GM21825 (cell line): ENCODE measurements around the gene EIF2AK2.

Experiments
- ATAC-seq: cut with Tn5 transposase; IDR thresholded peaks from one replicate; pipeline ENCODE4 v1.9.1; 2021; ENCODE audit warnings: mild to moderate bottlenecking, moderate library complexity; ENCODE audit not compliant: unreplicated experiment

Gene EIF2AK2

DNA sequence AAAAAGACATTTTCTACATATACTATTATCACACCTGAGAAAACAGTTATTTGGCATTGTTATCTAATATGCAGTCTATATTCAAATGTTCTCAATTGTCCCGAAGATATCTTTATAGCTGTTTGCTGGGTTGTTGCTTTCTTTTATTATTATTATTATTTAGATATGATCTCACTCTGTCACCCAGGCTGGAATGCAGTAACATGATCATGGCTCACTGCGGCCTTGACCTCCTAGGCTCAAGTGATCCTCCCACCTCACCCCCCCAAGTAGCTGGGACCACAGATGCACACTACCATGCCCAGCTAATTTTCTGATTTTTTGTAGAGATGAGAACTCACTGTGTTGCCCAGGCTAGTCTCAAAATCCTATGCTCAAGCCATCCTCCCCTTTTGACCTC, 52.6 kb downstream of the EIF2AK2 start:
- no peak for ATAC-seq

DNA sequence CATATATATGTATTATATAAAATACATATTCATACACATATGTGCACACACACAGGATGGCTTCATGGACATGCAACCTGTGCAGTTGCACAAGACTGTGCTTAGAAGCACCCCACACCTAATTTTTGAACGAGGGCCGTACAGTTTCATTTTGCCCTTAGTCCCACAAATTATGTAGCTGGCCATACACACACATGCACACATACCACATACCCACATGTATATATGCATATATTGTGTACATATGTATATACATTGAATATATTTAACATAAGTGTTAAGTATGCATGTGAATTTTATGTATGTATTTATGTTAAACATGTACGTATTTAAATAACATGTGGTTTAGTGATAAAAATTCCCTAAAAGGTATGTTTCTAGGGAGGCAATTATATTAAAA, 54.2 kb downstream of the EIF2AK2 start:
- no peak for ATAC-seq

DNA sequence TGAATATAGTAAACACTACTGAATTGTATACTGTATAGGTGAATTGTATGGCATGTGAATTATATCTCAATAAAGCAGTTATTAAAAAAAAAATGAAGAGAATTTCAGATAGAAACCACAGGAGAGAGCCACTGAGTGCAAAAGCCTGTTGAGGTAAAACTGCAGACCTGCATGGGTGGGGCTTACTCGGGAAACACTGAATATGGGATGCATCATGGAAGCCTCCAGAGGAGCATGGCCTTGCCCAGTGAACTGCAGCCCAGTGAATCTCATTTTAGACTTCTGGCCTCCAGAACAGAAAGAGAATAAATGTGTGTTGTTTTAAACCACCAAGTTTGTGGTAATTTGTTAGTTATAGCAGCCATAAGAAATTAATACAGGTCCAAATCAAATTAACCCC, 56.7 kb downstream of the EIF2AK2 start:
- ATAC-seq: no peak

DNA sequence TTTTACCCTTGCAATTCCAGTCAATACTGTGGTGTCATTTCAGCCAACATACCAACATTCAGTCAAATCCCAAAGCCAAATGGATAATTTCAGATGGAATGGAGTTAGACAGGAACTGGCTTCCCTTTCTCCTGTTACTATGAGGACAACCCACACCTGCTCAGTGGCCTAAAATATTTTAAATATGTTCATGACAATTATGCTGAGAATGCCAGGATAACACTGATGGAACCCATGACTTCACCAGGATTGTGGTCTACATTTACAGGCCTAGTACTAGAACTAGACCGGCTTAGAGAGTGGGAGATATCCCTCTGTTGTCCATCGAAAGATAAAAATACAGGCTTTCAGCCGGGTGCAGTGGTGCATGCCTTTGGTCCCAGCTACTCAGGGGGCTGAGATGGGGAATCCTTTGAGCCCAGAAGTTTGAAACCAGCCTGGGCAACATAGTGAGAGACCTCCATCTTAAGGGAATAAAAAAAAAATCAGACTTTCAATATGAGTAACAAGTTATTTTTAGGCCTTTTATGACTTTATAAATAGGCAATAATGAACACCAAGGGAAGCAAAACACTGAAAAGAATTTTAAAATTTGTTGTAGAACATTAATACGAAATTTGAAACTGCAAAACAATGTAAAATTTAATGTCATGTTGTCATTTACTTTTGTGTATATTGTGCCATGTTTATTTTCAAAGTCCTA, 58.2 kb downstream of the EIF2AK2 start:
- no peak for ATAC-seq

DNA sequence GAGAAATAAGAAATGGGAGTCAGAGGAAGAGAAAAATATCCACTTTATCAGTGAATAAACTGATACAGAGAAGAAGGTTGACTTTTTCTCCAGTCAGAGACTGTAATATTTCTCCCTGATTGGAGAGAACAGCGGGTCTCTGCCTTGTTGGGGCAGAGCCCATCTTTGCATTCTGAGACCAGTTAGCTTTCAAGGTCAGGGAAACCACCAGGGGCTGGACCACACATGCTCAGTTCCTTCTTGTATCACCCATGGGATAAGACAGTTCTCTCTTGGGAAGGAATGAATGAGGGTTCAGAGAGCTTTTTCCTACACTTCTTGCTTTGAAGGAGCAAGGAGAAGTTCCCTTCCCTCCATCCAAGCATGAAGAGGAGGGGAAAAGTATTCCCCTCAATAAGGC, 60.2 kb downstream of the EIF2AK2 start:
- ATAC-seq: no peak

DNA sequence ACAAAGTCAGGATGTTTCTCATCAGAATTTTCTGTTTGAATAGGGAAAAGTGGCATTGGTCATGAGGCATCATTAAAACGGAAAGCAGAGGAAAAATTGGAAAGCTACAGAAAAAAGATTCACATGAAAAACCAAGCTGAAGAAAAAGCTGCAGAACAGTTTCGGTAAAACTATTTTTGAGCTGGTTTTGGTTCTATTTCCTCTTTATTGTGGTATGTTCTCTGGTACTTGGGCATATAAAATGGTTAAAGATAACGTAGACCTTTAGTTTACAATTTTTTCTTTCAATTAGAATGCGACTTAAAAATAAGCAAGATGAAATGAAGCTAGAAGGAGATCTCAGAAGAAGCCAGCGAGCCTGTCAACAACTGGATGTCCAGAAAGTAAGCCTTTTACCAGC, 64.9 kb downstream of the EIF2AK2 start:
- ATAC-seq: peak; percentile 51

DNA sequence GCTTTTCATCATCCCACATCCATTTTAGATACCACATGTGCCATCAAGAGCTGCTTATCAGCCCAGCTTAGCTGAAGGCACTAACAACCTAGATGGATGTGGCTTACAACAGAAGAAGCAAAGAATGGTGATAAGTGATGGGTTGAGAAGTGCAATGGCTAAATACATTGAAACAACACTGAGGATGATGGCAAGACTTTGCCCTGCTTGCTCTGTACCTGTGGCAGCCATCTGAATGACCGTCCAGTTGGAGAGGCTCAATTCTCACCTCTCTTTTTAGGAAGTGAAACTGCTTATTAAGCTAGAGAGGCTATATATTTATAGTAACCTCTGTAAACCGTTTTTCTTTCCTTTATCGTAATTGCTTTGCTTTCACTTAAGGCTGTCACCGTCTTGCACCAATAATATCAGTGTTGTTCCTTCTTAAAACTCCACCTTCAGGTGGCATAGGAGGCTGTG, 66.7 kb downstream of the EIF2AK2 start:
- peak; percentile 84 for ATAC-seq

DNA sequence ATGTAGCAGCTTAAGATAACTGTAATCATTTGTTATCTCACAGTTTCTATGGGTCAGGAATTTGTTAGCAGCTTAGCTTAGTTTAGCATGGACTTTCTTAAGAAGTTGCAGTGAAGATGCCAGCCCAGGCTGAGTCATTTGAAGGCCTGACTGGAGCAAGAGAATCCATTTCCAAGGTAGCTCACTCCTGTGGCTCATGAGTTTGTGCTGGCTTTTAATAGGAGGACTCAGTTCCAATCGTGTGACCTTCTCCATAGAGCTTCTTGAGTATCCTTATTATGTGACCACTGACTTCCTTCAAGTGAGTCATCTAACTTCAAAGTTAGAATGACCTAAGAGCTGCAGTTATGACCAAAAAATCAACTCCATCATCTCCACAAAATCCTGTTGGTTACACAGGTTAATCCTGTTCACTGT, 71.0 kb downstream of the EIF2AK2 start:
- no peak for ATAC-seq

DNA sequence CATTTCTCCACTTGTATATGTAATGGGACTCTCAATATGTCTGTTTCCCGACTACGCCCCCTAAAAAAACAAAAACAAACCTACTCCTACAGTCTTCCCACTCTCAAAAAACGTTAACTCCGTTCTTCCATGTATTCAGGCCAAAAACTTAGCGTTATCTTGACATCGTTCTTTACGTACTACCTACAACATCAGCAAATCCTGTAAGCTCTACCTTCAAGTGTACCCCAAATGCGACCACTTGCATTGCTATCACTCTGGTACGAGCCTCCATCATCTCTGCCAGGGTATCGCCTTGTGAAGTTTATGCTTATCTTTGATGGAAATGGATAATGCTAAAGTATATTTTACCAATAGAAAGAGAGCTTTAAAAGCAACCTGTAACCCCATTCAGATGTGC, 72.0 kb downstream of the EIF2AK2 start:
- no peak for ATAC-seq

DNA sequence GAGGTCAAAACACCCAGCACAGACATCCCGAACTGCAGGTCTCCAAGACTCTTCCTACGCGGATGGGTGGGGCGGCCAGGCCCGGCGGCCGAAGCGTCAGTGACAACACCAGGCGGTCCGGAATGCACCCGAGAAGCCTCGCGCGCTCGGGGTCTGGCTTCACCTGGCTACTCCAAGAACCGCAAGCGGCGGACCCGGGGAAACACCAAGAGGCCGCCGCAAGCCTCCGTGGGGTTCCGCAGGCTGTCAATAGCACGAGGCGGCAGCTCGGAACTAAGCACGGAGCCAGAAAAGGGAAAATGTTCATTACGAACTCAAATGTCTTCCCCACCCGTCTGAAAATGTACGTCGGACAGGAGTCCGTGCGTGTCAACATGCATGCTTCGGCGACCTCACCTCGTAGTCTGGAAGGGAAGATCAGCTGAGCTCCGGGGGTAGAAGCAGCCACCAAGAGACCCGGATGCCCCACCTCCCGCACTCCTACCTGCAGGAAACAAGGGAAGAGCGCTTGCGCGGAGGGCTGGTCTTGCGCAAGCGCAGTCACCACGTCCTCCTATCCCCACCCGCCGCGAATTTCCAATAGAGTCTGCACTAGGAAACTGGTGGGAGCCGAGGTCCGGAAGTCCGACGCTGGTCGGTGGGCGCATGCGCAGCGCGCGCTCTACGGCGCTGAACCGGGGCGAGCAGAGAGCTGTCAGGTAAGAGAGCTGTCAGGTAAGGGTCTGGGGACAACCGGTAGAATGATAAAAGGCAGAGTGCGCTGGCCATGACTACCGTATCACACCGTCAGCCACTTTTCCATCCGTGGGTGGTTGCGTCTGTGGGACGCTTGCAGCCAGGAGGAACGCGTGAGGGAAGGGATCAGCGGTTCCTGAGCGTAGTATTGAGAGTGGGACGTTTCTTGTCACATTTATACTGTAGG, 72.6 kb downstream of the EIF2AK2 start, which contains the start of the genes GPATCH11 and HEATR5B:
Gene GPATCH11 (plus strand): TSS at position 646 of the 922 bp plus-strand sequence. CDS start 3,864 bp downstream, outside the sequence.
Gene HEATR5B (minus strand): TSS at position 500 of the 922 bp plus-strand sequence. CDS start 958 bp downstream, outside the sequence.
- ATAC-seq: peak; percentile 83

DNA sequence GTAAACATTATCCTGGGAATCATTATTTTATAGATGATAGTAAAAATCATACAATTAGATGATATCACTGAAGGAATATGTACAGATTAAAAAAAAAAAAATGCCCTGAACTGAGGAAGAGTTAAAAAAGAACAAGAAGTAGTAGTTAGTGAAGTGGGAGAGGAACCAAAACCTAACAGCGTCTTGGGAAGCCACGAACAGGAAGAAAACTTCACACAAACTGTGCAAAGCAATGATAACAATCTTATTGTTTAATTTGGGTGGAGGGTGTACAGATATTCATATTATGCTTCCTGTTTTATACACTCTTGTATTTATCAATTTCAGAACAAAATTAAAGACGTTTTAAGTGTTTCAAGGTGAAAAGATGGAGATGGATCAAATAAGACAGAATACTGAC, 76.1 kb downstream of the EIF2AK2 start:
- ATAC-seq: no peak

DNA sequence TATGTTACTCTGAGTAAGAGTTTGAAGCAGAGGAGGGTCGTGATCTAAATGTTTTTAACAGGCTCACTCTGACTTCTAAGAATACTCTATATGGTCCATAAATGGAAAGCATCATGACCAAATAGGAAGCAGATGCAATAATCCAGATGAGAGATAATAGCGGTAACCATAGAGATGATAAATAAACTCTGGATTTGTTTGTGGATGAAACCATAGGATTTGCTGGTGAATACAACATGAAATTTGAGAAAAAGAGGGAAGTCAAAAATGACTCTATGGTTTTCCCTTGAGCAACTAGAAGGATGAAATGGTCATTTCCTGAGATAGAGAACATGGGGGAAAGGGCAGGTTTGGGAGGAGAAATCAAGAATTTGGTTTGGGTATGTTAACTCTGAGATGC, 76.5 kb downstream of the EIF2AK2 start:
- no peak for ATAC-seq

DNA sequence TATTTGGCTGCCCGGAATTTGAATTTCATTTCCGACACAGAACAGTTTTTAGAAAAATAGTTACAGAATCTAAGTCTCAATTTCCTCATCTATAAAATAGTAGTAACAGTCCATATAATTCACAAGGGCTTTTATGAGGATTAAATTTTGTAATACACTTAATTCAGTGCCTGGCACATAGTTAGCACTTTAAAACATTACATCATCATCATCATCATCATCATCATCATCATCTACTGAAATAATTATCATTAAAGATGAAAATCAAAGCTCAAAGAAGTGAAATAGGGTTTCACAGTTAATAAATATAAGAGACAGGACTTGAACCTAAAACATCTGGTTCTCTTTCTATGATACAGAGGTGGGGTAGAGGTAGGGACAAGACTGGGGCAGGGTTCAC, 85.8 kb downstream of the EIF2AK2 start:
- no peak for ATAC-seq

DNA sequence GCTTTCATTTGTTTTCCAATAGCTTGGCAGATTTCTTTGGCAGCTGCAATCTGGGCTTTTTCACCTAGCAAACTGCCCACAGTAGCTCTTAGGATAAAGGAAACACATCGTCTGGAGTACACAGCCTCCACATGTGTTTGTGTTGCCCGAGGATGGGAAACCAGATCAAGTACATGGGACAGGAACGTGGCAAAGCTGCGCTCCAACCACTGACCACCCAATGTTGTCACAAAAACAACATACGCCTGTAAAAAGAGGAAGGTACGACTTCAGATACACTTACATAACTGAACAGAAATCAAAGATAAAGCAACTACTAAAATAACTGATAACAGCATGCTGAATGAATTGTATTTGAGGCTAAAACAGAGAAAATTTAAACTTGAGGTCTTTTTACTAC, 88.1 kb downstream of the EIF2AK2 start:
- ATAC-seq: no peak

DNA sequence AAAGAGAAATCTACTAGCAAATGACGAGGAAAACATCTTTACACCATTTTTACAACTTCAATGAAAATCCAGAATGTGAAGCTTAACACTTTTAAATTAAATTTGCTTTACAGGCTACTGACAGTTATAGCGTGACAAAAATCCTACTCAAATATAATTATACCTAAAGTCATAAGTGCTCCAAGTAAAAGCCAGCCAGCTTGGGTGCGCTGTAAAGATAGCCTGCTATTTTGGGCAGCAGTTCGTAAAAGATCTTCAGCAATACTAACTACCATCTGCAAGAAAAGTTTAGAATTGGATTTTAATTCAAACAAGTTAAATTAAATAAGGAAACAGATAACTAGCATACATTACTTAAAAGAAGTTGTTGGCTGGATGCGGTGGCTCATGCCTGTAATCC, 95.0 kb downstream of the EIF2AK2 start:
- ATAC-seq: no peak

DNA sequence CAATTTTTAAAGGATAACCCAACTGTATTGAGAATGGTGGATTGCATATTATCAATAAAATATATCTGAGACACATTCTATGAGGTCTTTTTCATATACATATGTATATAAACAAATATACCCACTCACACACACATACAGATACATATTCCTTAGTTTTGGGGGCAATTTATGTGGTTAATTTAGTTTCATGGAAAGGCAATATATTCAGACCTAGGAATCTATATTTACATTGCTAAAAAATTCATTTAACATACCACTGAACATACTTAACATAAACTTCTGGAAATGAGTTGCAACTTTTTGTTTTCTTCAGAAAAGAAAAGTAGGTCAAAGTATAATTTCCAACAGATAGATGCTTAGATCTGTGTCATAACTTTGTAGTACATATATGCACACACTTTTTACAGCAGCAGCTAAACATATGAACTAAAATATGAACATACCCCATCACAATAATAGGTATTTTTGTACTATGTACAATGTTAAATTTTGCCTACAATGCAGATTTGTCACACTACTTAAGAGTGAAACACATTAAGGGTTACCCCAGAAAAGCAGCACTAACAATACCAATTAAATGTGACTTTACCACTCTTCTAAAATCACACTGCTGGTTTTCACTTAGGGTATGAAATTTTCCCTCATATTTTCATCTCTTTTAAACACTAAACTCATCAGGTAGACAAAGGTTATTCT, 95.6 kb downstream of the EIF2AK2 start:
- no peak for ATAC-seq

DNA sequence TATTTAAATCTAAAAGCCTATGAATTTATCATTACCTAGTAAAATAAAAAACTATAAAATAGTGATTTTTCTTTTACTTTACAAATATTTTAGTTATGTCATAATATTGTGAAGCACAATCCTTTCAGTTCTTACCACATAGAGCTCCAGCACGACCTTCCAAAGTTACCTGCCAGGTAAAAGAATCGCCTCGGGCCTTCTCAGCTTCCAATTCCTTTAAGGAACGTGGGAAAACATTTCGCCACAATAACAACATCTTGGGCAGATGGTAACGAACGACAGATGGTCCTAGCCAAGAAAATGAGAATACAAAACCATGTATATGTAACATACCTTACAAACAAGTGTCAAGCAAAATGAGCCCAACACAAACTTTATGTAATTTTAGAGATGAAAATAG, 96.3 kb downstream of the EIF2AK2 start:
- ATAC-seq: no peak

DNA sequence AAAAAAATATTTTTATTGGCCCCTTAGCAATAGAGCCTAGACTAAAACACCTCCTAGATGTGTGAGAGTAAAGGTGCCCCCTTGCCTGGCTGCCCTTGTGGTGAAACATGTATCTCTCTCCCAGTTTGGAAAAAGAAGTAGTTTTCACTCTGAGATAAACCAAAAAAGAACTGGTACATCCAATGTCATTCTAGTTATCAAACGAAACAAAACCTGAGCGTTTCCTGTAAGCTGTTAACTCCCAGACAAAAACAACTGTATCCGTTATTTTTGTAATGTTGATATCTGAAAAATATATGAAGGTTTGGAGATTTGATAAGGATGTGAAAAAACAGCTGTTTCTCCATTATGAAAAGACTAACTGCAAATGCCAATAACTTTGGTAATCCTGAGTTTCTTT, 96.9 kb downstream of the EIF2AK2 start:
- ATAC-seq: no peak

DNA sequence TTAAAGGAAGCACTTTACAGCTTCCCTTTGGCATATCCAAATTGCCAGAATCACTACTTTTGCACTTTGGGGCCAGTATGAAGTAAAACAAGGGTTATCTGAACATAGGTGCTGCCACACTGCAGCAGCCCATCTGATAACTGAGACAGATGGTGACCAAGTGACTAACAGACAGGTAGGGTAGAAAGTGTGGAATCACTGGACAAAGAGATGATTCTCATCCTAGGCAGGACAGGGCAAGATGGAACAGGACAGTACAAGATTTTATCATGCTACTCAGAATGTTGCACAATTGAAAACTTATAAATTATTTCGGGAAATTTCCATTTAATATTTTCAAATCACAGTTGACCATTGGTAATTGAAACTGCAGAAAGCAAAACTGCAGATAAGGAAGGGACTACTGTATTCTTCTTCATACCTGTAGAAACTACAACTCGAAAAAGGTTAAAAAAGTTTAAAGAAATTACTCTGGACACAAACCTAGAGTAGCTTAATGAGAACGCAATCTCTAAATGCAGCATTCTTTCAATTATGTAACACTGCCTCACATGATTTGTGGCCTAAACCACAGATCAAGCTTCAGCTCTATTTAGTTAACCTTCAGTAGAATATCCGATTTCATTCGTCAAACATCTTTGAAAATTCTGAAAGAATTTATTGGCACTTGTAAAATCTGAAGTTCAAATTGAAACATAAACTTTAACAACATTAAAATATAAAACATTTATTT, 104.0 kb downstream of the EIF2AK2 start:
- ATAC-seq: no peak
